ENCODE measurements around the gene TOLLIP.

The TOLLIP gene

DNA sequence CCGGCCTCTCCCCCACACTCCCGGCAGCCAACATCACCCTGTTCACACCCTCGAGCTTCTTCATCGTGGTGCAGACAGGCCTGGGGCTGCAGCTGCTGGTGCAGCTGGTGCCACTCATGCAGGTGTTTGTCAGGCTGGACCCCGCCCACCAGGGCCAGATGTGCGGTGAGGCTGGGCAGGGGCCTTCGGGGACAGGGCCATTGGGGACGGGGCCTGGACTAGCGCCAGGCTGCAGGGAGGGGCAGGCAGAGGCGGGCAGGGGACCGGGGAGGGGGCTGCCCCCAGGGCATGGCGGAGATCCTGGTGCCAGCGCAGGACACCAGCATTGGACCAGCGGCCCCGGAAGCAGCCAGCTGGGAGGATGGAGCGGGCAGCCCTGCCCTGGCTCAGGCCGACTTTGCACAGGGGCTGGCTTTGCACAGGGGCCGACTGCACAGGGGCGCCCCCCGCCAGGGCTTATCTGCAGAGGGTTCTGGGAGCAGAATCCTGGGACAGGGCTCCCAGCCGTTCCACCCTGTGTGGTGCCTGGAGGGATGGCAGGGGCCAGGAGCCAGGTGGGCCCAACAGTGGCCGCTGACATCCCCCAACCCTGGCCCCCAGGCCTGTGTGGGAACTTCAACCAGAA lies 77.9 kb downstream of the TOLLIP start:
- Mint-ChIP-seq H3K27me3 (ENCODE audit: low read depth) (no peaks in the 10 kb centered on the region), H3K4me1 (ENCODE audit: low read depth) (no peaks in the 10 kb centered on the region), H3K9me3 (no peaks in the 10 kb centered on the region), H3K4me3 (no peak overlapping the region), H3K36me3 (ENCODE audit: low read depth) (no peaks in the 10 kb centered on the region), H3K27ac (no peak overlapping the region)

DNA sequence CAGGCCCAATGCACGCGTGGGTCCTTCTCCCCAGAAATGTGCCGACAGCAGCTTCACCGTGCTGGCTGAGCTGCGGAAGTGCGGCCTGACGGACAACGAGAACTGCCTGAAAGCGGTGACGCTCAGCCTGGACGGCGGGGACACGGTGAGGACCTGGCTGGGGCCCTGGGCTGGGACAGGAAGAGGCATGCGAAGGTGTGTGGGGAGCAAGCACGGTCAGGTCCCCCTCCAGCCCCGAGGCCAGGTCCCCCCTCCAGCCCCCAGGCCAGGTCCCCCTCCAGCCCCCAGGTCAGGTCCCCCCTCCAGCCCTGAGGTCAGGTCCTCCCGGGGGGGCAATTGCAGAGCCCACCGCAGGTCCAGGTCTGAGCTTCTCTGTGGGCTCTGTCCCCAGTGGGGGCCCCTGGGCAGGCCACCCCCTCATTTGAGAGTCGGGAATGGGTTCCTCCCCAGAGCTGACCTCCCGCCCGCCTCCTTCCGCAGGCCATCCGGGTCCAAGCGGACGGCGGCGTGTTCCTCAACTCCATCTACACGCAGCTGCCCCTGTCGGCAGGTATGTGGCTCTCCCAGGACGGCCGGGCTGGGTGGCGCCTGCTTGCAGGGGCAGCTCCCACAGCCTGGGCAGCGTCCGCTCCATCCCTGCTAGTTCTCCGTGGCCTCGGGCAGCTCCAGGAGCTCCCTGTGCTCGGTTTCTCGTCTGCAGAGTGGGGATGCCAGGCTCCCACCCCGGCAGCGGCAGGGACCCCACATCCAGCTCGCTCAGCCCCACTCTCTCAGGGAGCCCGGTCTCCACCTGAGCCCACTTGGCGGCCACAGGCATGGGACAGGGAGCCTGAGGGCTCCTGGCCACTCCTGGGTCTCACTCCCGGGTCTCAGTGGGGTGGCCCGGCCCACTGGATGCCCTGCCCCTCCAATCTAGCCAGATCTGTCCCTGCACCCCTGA lies 78.7 kb downstream of the TOLLIP start:
- Mint-ChIP-seq H3K4me1 (ENCODE audit: low read depth) (no peaks in the 10 kb centered on the region), H3K4me3 (no peak overlapping the region), H3K27ac (no peak overlapping the region), H3K27me3 (ENCODE audit: low read depth) (no peaks in the 10 kb centered on the region), H3K9me3 (no peaks in the 10 kb centered on the region), H3K36me3 (ENCODE audit: low read depth) (no peaks in the 10 kb centered on the region)

DNA sequence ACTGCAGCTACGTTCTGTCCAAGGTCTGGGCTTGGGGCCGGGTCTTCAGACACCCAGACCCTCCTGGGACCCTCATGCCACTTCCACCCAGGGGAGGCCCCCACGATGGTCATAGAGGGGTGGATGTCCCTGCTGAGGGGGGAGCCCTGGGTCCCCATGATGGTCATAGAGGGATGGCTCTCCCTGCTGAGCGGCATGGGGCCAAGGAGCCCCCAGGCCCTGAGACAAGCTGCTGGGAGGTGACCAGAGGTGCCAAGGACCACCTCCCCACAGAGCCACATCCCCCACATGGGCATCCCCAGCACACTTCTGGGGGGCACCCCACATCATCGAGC lies 79.3 kb downstream of the TOLLIP start:
- no peaks in the 10 kb centered on the region for H3K36me3 Mint-ChIP-seq (ENCODE audit: low read depth)
- H3K9me3 Mint-ChIP-seq, result no peaks in the 10 kb centered on the region
- H3K4me1 Mint-ChIP-seq (ENCODE audit: low read depth), result no peaks in the 10 kb centered on the region
- no peak overlapping the region for H3K27ac Mint-ChIP-seq
- no peaks in the 10 kb centered on the region for H3K27me3 Mint-ChIP-seq (ENCODE audit: low read depth)
- H3K4me3 Mint-ChIP-seq, result no peak overlapping the region

DNA sequence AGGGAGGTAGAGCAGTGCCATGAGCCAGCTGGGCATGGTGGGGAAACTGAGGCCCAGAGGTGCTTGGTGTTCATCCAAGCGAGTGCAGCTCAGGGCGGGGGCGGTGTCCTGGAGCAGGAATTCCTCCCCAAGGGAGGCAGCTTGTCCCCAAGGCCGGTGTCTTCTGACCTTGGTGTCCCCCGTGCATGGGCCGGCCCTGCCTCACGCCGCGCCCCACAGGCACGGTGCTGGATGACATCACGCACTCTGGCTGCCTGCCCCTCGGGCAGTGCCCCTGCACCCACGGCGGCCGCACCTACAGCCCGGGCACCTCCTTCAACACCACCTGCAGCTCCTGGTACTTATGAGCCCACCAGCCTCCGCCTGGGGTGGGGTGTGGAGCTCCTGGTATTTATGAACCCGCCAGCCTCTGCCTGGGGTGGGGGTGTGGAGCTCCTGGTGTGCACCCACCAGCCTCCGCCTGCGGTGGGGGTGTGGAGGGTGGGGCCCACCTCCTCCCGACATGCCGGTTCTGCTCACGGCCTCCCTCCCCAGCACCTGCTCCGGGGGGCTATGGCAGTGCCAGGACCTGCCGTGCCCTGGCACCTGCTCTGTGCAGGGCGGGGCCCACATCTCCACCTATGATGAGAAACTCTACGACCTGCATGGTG lies 79.8 kb downstream of the TOLLIP start:
- Mint-ChIP-seq H3K4me1 (ENCODE audit: low read depth) (no peaks in the 10 kb centered on the region), H3K27ac (no peak overlapping the region), H3K27me3 (ENCODE audit: low read depth) (no peaks in the 10 kb centered on the region), H3K9me3 (no peaks in the 10 kb centered on the region), H3K36me3 (ENCODE audit: low read depth) (no peaks in the 10 kb centered on the region), H3K4me3 (no peak overlapping the region)

DNA sequence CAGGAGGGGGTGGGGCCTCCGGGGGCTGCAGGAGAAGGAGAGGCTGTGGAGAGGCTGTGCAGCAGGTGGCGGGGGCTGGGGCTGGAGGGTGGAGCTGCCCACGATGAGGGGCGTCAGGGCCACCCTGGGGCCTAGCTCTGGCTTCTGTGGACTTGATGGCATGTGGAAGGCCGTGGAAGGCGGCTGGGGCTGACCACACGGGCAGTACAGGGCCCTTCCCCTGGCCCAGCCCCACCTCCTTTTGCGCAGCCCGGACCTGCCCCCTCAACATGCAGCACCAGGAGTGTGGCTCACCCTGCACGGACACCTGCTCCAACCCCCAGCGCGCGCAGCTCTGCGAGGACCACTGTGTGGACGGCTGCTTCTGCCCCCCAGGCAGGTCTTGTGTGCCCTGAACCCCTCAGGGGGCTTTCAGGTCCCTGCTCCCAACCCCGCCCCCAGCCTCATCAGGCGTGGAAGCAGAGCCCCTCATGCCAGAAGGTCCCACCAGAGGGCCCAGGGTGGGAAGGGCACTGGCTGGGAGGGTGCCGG lies 80.4 kb downstream of the TOLLIP start:
- H3K36me3 Mint-ChIP-seq (ENCODE audit: low read depth), result no peaks in the 10 kb centered on the region
- no peaks in the 10 kb centered on the region for H3K4me1 Mint-ChIP-seq (ENCODE audit: low read depth)
- no peak overlapping the region for H3K4me3 Mint-ChIP-seq
- no peaks in the 10 kb centered on the region for H3K27me3 Mint-ChIP-seq (ENCODE audit: low read depth)
- H3K9me3 Mint-ChIP-seq, result no peaks in the 10 kb centered on the region
- no peak overlapping the region for H3K27ac Mint-ChIP-seq

DNA sequence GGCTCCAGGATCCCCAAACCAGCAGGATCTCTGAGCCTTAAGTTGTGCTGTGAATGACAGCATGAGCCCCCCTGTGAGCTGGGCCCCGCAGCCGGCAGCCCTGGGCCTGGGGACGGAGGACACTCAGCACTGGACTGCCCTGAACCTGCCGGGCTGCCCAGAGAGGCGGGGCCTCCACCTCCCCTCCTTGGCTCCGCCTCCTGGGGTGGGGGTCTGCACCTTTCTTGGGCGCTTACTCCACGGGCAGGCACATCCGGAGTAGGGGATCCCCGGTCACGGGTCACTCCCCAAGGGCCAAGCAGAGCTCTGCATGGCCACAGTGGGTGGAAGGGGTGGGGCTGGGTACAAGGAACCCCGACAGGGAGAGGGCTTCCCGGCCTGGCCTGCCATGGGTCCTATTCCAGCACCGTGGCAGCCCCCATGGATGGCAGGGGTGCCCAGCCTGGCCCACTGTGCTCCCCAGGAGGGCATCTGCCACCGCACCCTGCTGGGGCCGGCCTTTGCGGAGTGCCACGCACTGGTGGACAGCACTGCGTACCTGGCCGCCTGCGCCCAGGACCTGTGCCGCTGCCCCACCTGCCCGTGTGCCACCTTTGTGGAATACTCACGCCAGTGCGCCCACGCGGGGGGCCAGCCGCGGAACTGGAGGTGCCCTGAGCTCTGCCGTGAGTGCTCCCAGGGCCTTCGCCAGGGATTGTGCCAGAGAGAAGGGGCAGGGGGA lies 81.2 kb downstream of the TOLLIP start:
- Mint-ChIP-seq H3K4me3 (no peak overlapping the region), H3K9me3 (no peaks in the 10 kb centered on the region), H3K27me3 (ENCODE audit: low read depth) (no peaks in the 10 kb centered on the region), H3K4me1 (ENCODE audit: low read depth) (no peaks in the 10 kb centered on the region), H3K36me3 (ENCODE audit: low read depth) (no peaks in the 10 kb centered on the region), H3K27ac (no peak overlapping the region)

DNA sequence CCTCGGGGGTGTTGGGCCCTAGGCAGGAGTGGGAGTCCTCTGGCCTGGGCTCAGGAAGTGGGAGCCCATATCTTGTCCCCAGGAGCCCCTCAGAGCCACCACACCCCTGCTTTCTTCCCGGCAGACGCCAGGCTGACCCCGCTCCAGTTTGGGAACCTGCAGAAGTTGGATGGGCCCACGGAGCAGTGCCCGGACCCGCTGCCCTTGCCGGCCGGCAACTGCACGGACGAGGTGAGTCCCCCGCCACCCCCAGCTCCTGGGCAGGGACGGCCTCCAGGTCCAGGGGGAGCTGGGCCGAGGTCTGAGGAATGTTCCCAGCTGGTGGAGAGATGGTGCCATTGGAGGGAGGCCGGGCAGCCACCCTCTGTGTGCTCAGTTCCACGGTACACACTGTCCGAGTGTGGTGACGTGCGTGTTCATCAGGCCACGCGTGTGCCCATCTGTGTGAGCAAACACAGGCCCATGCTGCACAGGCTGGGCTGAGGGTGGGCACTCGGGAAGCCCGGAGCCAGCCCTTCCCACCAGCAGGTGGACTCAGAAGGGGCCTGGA lies 81.8 kb downstream of the TOLLIP start:
- no peak overlapping the region for H3K4me3 Mint-ChIP-seq
- no peaks in the 10 kb centered on the region for H3K9me3 Mint-ChIP-seq
- no peaks in the 10 kb centered on the region for H3K27me3 Mint-ChIP-seq (ENCODE audit: low read depth)
- H3K36me3 Mint-ChIP-seq (ENCODE audit: low read depth), result no peaks in the 10 kb centered on the region
- H3K4me1 Mint-ChIP-seq (ENCODE audit: low read depth), result no peaks in the 10 kb centered on the region
- no peak overlapping the region for H3K27ac Mint-ChIP-seq

DNA sequence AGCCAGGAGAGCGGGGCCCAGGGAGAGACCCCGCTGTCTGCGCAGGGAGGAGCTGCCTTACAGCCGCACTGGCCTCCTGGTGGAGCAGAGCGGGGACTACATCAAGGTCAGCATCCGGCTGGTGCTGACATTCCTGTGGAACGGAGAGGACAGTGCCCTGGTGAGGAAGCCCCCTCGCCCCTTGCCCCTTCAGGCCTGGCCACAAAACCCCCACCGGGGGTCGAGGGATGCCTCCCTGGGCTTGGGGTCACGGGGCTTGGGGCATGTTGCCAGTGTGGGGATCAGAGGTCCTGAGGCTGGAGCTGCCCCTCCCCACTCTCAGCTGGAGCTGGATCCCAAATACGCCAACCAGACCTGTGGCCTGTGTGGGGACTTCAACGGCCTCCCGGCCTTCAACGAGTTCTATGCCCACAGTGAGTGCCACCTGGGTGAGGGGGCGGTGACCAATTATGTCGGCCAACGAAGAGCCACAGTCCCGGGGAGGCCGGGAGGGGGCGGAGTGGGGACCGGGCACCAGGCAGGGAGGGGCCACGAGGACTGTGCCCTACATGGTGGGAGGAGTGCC lies 82.4 kb downstream of the TOLLIP start:
- Mint-ChIP-seq H3K36me3 (ENCODE audit: low read depth) (no peaks in the 10 kb centered on the region), H3K4me3 (no peak overlapping the region), H3K9me3 (no peaks in the 10 kb centered on the region), H3K4me1 (ENCODE audit: low read depth) (no peaks in the 10 kb centered on the region), H3K27me3 (ENCODE audit: low read depth) (no peaks in the 10 kb centered on the region), H3K27ac (no peak overlapping the region)

DNA sequence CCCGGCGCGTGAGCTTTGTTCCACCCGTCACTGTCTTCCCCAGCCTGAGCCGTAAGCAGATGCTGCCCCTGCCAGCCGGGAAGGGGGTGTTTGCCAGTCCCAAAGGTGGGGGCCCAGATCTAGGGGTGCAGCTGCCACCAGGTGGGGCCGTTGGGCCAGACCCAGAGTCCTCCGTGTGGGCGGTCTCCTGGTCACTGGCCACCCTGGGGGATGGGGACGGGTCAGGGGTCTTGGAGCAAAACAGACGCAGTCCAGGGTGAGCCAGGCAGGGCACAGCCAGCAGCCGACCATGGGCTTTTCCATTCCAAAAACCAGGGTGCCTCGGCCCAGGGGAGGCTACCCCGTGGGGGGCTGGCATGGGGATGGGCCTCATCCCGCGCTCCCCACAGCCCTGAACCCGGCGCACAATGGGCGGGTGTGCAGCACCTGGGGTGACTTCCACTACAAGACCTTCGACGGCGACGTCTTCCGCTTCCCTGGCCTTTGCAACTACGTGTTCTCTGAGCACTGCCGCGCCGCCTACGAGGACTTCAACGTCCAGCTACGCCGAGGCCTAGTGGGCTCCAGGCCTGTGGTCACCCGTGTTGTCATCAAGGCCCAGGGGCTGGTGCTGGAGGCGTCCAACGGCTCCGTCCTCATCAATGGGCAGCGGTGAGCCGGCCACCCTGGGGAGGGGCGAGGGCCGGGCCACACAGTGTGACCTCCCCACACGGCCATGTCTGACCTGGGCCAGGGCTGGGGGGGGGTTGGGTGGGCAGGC lies 83.0 kb downstream of the TOLLIP start:
- Mint-ChIP-seq H3K36me3 (ENCODE audit: low read depth) (no peaks in the 10 kb centered on the region), H3K27me3 (ENCODE audit: low read depth) (no peaks in the 10 kb centered on the region), H3K4me1 (ENCODE audit: low read depth) (no peaks in the 10 kb centered on the region), H3K9me3 (no peaks in the 10 kb centered on the region), H3K27ac (no peak overlapping the region), H3K4me3 (no peak overlapping the region)

DNA sequence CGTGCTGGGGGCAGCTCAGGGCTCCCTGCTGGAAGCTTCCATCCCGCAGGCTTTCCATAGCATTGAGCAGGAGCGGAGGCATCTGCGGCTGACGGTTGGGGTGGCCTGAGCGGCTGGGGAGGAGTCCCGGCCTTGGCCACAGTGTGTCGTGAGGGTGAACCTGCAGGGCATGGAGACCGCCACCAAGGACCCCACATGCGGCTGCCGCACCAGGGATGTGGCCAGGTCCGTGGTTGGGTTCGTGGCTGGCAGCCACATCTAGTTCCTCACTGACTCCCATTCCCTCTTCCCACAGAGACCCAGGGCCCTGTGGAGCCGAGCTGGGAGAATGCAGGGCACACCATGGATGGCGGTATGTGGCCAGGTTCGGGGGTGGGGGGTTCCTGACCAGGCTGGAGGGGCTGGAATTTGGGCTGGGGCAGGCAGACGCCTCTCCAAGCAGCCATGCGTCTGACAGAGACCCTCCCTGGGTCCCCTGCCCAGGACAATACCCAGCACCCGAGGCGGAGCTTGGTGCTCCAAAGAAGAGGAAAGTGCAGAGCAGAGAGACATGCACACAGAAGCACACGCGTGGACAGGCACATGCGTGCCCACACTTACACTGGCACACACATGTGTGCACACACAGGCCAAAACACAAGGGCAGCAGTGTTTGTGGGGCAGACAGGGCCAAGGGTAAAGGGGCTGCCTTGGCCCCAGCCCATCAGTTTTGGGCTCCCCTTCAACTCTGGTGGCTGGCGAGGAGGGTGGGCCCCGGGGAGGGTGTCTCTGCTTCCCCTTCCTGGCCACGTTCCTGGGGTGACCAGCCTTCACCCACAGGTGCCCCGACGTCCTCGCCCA lies 83.8 kb downstream of the TOLLIP start:
- Mint-ChIP-seq H3K4me3 (no peak overlapping the region), H3K36me3 (ENCODE audit: low read depth) (no peaks in the 10 kb centered on the region), H3K27me3 (ENCODE audit: low read depth) (no peaks in the 10 kb centered on the region), H3K9me3 (no peaks in the 10 kb centered on the region), H3K27ac (no peak overlapping the region), H3K4me1 (ENCODE audit: low read depth) (no peaks in the 10 kb centered on the region)

DNA sequence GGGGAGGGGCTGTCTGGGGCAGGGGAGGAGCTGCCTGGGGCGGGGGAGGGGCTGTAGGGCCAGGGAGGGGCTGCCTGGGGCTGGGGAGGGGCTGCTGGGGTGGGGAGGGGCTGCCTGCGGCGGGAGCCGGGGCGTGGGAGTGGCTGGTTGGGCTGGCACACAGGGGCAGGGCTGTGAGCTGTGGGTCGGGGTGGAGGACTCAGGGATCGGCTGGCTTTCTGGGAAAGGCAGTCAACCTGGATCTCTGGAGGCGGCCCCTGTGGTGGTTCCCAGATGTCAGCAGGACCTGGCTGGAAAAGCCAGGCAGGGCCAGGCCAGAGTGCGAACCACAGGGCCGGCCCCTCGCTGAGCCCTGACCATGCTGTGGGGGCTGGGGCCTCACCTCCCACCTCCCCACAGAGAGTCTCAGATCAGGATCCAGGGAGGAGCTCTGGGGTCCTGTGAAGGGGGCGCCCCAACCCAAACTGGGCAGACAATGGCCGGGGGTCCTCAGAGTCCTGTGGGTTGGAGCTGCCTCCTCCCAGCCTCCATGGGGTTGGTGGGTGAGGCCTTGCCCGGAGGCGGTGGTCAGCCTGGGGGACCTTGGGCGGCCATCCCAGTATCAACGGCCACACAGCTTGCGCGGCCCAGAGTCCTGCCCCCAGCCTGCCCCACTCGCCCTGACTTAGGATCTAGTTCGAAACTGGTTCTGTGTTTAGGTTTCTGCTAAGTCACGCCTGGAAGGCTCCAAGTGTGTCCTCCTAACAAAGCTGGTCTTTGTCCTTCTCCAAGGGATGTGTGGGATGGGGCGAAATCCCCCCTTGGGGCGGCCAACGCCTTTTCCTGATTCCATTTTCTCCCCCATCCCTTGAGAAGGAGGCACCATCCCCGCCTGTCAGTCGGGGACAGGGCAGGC lies 84.7 kb downstream of the TOLLIP start:
- H3K27ac Mint-ChIP-seq, result no peak overlapping the region
- H3K4me3 Mint-ChIP-seq, result no peak overlapping the region
- no peaks in the 10 kb centered on the region for H3K27me3 Mint-ChIP-seq (ENCODE audit: low read depth)
- H3K36me3 Mint-ChIP-seq (ENCODE audit: low read depth), result no peaks in the 10 kb centered on the region
- no peaks in the 10 kb centered on the region for H3K9me3 Mint-ChIP-seq
- H3K4me1 Mint-ChIP-seq (ENCODE audit: low read depth), result no peaks in the 10 kb centered on the region

Measured in T-helper 1 cell treated with Interleukin-12 subunit alpha and Interleukin-12 subunit beta and Interleukin-4 antibody, amounts not matched to agents 30 μg/mL and 1 μg/mL, for 36 hours (primary cell).